Measurements from ENCODE around the gene SMARCB1. TPM values are rescaled to one million over a fixed set of nuclear protein-coding genes. Genes with fewer than 3 reads are reported as not detected.

The SMARCB1 gene
- total and polyA plus RNA-seq, 2 donors (not counting 3 experiments of a cell fraction or from before 2014, with no cell fraction given), result 113 to 148 TPM

GRCh38 chr22:23836692-23837495 is 50.1 kb downstream of the SMARCB1 start:
- Histone ChIP-seq H4K20me1 (replicated peaks; ENCODE audit: control insufficient read depth, extremely low read depth, insufficient read depth, low read length) (no peaks in the 10 kb centered on the region), H3K4me1 (ENCODE audit: control insufficient read depth, extremely low read depth, insufficient read depth, low read length) (peaks cover 2% of the 10 kb centered on the region), H3K4me3 (replicated peaks in 1 of 3; ENCODE audit: insufficient read depth in 1 of 3, low read depth in 1 of 3, low read length in 3 of 3) (no peak overlapping the region), H3K79me2 (ENCODE audit: control insufficient read depth, insufficient read depth, low read length) (no peaks in the 10 kb centered on the region), H2AFZ (ENCODE audit: low read depth, low read length) (no peak overlapping the region), H3K9ac (replicated peaks; ENCODE audit: extremely low read depth, insufficient read depth, low read length) (no peak overlapping the region), H3K27ac (ENCODE audit: insufficient read depth, low read depth, low read length) (no peak overlapping the region), H3K9me3 (replicated peaks; ENCODE audit: control insufficient read depth, insufficient read depth, low read length) (no peaks in the 10 kb centered on the region), H3K36me3 (ENCODE audit: control insufficient read depth in 2 of 2, extremely low read depth in 1 of 2, insufficient read depth in 2 of 2, low read length in 2 of 2) (peaks cover 9 to 30% of the 10 kb centered on the region in 2 experiments), H3K9me1 (replicated peaks; ENCODE audit: control insufficient read depth, extremely low read depth, insufficient read depth, low read length) (no peaks in the 10 kb centered on the region), H3K4me2 (ENCODE audit: insufficient read depth, low read length) (no peak overlapping the region), H3K27me3 (ENCODE audit: control insufficient read depth in 2 of 2, insufficient read depth in 2 of 2, low read length in 2 of 2) (peaks cover 0 to 2% of the 10 kb centered on the region in 2 experiments)
- intact Hi-C loops (cut with micrococcal nuclease), result loop anchor here (5.0 kb wide), 1 partner anchor 50 kb away; the partner anchor contains the start of gene SMARCB1
- ChIA-PET POLR2A (no interaction called here), CTCF (interaction anchor here (0.7 to 1.2 kb wide), 3 partner anchors 66 to 68 kb away, joined by 3 to 6 read pairs (median 3); no protein-coding TSS in a partner anchor)
- BruUV-seq (replicated peaks), result no TSS peak
- TF ChIP-seq POLR2AphosphoS5 (IDR thresholded peaks at IDR 0.05; ENCODE audit: insufficient read depth, low read depth, low read length) (no peak), JUN (IDR thresholded peaks at IDR 0.05; ENCODE audit: borderline replicate concordance, insufficient read depth, insufficient read length, low read depth) (no peak), GATA2 (IDR thresholded peaks at IDR 0.05; ENCODE audit: insufficient read depth, insufficient read length, low read depth, low read length) (no peak), MYC (IDR thresholded peaks at IDR 0.05; ENCODE audit: low read depth, low read length) (no peak), MAX (IDR thresholded peaks at IDR 0.05; ENCODE audit: insufficient read depth, insufficient read length) (no peak), FOS (IDR thresholded peaks at IDR 0.05; ENCODE audit: borderline replicate concordance, insufficient read depth, low read length) (no peak), EZH2 (IDR thresholded peaks at IDR 0.05; ENCODE audit: borderline replicate concordance, low read depth, low read length, severe bottlenecking) (no peak), POLR2A (IDR thresholded peaks at IDR 0.05; ENCODE audit: low read depth, low read length) (no peak)
- TF ChIP-seq, protein P1, sequence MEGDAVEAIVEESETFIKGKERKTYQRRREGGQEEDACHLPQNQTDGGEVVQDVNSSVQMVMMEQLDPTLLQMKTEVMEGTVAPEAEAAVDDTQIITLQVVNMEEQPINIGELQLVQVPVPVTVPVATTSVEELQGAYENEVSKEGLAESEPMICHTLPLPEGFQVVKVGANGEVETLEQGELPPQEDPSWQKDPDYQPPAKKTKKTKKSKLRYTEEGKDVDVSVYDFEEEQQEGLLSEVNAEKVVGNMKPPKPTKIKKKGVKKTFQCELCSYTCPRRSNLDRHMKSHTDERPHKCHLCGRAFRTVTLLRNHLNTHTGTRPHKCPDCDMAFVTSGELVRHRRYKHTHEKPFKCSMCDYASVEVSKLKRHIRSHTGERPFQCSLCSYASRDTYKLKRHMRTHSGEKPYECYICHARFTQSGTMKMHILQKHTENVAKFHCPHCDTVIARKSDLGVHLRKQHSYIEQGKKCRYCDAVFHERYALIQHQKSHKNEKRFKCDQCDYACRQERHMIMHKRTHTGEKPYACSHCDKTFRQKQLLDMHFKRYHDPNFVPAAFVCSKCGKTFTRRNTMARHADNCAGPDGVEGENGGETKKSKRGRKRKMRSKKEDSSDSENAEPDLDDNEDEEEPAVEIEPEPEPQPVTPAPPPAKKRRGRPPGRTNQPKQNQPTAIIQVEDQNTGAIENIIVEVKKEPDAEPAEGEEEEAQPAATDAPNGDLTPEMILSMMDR (IDR thresholded peaks at IDR 0.05; ENCODE audit: extremely low read depth in 1 of 2, insufficient read depth in 1 of 2, low read depth in 1 of 2, low read length in 2 of 2), result no peak
- dilution Hi-C loops (cut with MboI; ENCODE audit: extremely low pct_ligation_motif_present, low sequenced_read_pairs), result no loop called here
- no peak for DNase-seq (ENCODE audit: low read depth, low spot score)
- no peak for FAIRE-seq

All from endothelial cell of umbilical vein (primary cell).